GM21737 (cell line): ENCODE data around the gene UPK2.
"Not testable (repeated sequence)": the region's sequence is repeated elsewhere in the genome, so short reads cannot be mapped to it uniquely, and the experiment has no call there.

ENCODE experiments used
- ATAC-seq: cut with Tn5 transposase; IDR thresholded peaks from one replicate; pipeline ENCODE4 v1.9.1; 2021; ENCODE audit warnings: mild to moderate bottlenecking, moderate library complexity; ENCODE audit not compliant: unreplicated experiment

UPK2 gene

GRCh38 chr11:118938491-118939403, 17.4 kb upstream of the UPK2 start:
- no peak for ATAC-seq

GRCh38 chr11:118939404-118939915, 16.6 kb upstream of the UPK2 start:
- no peak for ATAC-seq

- no peak for ATAC-seq
Measured at GRCh38 chr11:118939953-118940598, 16.0 kb upstream of the UPK2 start.

- ATAC-seq, result no peak
Measured at GRCh38 chr11:118947091-118947490, 9.0 kb upstream of the UPK2 start.

- ATAC-seq, result no peak
Measured at GRCh38 chr11:118948000-118948399, 8.1 kb upstream of the UPK2 start.

GRCh38 chr11:118953265-118953664, 2.8 kb upstream of the UPK2 start:
- ATAC-seq, result no peak

GRCh38 chr11:118953976-118954375, 2.1 kb upstream of the UPK2 start:
- not testable (repeated sequence) for ATAC-seq

GRCh38 chr11:118956847-118957469, 860 bp downstream of the UPK2 start:
- ATAC-seq, result no peak

GRCh38 chr11:118957549-118957948, 1.5 kb downstream of the UPK2 start:
- ATAC-seq, result no peak

GRCh38 chr11:118957968-118958367, 1.9 kb downstream of the UPK2 start:
- ATAC-seq, result no peak

- ATAC-seq, result no peak
Measured at GRCh38 chr11:118958577-118958976, 2.5 kb downstream of the UPK2 start.

- ATAC-seq, result no peak
Measured at GRCh38 chr11:118961189-118961588, 5.1 kb downstream of the UPK2 start.

GRCh38 chr11:118961591-118961990, 5.5 kb downstream of the UPK2 start:
- no peak for ATAC-seq

- ATAC-seq, result not testable (repeated sequence)
Measured at GRCh38 chr11:118969508-118969907, 13.4 kb downstream of the UPK2 start.

GRCh38 chr11:118971646-118972045, 15.5 kb downstream of the UPK2 start, which contains the start of gene FOXR1:
FOXR1 (plus strand) TSS chr11:118971761; CDS start chr11:118971932, 171 bp downstream.
- no peak for ATAC-seq

- ATAC-seq, result no peak
Measured at GRCh38 chr11:118973985-118974384, 17.9 kb downstream of the UPK2 start.

- no peak for ATAC-seq
Measured at GRCh38 chr11:118975771-118976709, 19.9 kb downstream of the UPK2 start.

GRCh38 chr11:118979434-118979833, 23.3 kb downstream of the UPK2 start:
- ATAC-seq, result no peak

GRCh38 chr11:118980191-118980881, 24.2 kb downstream of the UPK2 start:
- no peak for ATAC-seq

GRCh38 chr11:118984337-118984736, 28.2 kb downstream of the UPK2 start:
- not testable (repeated sequence) for ATAC-seq
